RWPE2 (cell line): ENCODE data around the gene ETV5.

Experiments
- ATAC-seq: fragments of 200-7000 bp; cut with Tn5 transposase; 3 replicates; pipeline ENCODE4 v1.9.1; 2021; ENCODE audit warnings: low read depth
- DNase-seq: peaks from one replicate; pipeline ENCODE4 v3.0.0-alpha.2; 2020; ENCODE audit warnings: low spot score
- H3K27ac ChIP-seq: fragments of 450-650 bp; 2 replicates; pipeline ENCODE4 v1.5.1; 2017; ENCODE audit warnings: mild to moderate bottlenecking; ENCODE audit not compliant: poor library complexity, severe bottlenecking
- H3K27me3 ChIP-seq: fragments of 250-450 bp; sonication (Bioruptor Pico); 2 replicates; pipeline ENCODE4 v1.5.1; 2021; ENCODE audit warnings: mild to moderate bottlenecking, moderate library complexity; ENCODE audit not compliant: insufficient read depth, poor library complexity, severe bottlenecking
- H3K36me3 ChIP-seq: fragments of 250-450 bp; sonication (Bioruptor Pico); 2 replicates; pipeline ENCODE4 v1.5.1; 2020; ENCODE audit warnings: low read depth, mild to moderate bottlenecking, moderate library complexity
- H3K4me1 ChIP-seq: fragments of 250-450 bp; sonication (Bioruptor Pico); 2 replicates; pipeline ENCODE4 v1.5.1; 2021; ENCODE audit warnings: mild to moderate bottlenecking, moderate library complexity; ENCODE audit not compliant: insufficient read depth, poor library complexity, severe bottlenecking
- H3K4me3 ChIP-seq: fragments of 250-450 bp; sonication (Bioruptor Pico); 2 replicates; pipeline ENCODE4 v1.5.1; 2021; ENCODE audit warnings: mild to moderate bottlenecking, moderate library complexity; ENCODE audit not compliant: severe bottlenecking
- H3K9me3 ChIP-seq: fragments of 250-450 bp; sonication (Bioruptor Pico); 2 replicates; pipeline ENCODE4 v1.5.1; 2021; ENCODE audit warnings: mild to moderate bottlenecking, moderate library complexity; ENCODE audit not compliant: severe bottlenecking
- CTCF ChIP-seq: fragments of 450-650 bp; IDR thresholded peaks from one replicate; pipeline ENCODE4 v1.5.1; 2017; ENCODE audit warnings: mild to moderate bottlenecking, moderate library complexity; ENCODE audit not compliant: poor library complexity, severe bottlenecking

Gene ETV5

GRCh38 chr3:186094696-186095425 is 14.0 kb downstream of the ETV5 start:
- H3K27ac ChIP-seq, result no peak overlapping the region
- no peak overlapping the region for H3K4me3 ChIP-seq
- H3K27me3 ChIP-seq, result no peaks in the 10 kb centered on the region
- ATAC-seq, result no peak
- peaks cover 27% of the 10 kb centered on the region for H3K4me1 ChIP-seq
- no peaks in the 10 kb centered on the region for H3K9me3 ChIP-seq
- TF ChIP-seq CTCF, result no peak
- H3K36me3 ChIP-seq, result peaks cover 34% of the 10 kb centered on the region
- DNase-seq, result no peak

- Histone ChIP-seq H3K4me1 (peaks cover 21% of the 10 kb centered on the region), H3K27ac (no peak overlapping the region), H3K36me3 (peaks cover 34% of the 10 kb centered on the region), H3K27me3 (no peaks in the 10 kb centered on the region), H3K4me3 (no peak overlapping the region), H3K9me3 (no peaks in the 10 kb centered on the region)
- TF ChIP-seq CTCF, result no peak
- DNase-seq (no peak), ATAC-seq (no peak)
Measured at GRCh38 chr3:186094271-186094670, 14.6 kb downstream of the ETV5 start.

- Histone ChIP-seq H3K27me3 (no peaks in the 10 kb centered on the region), H3K4me3 (no peak overlapping the region), H3K4me1 (peaks cover 17% of the 10 kb centered on the region), H3K27ac (no peak overlapping the region), H3K36me3 (peaks cover 34% of the 10 kb centered on the region), H3K9me3 (no peaks in the 10 kb centered on the region)
- TF ChIP-seq CTCF, result no peak
- ATAC-seq (no peak), DNase-seq (no peak)
Measured at GRCh38 chr3:186093271-186093900, 15.5 kb downstream of the ETV5 start.

- ATAC-seq (no peak), DNase-seq (no peak)
- TF ChIP-seq CTCF, result no peak
- peaks cover 40% of the 10 kb centered on the region for H3K36me3 ChIP-seq
- no peak overlapping the region for H3K4me3 ChIP-seq
- H3K9me3 ChIP-seq, result peaks cover under 1% of the 10 kb centered on the region
- H3K4me1 ChIP-seq, result peaks cover 11% of the 10 kb centered on the region
- H3K27me3 ChIP-seq, result no peaks in the 10 kb centered on the region
- no peak overlapping the region for H3K27ac ChIP-seq
Measured at GRCh38 chr3:186092360-186093070, 16.4 kb downstream of the ETV5 start.
